SJCRH30 (cell line): ENCODE data around the gene ENTPD5. TPM values are rescaled to one million over a fixed set of nuclear protein-coding genes. Genes with fewer than 3 reads are reported as not detected.
A peak's percentile ranks its signal among the peaks of the same experiment; 100 is the strongest.
"Not testable (repeated sequence)": the region's sequence is repeated elsewhere in the genome, so short reads cannot be mapped to it uniquely, and the experiment has no call there.

ENCODE experiments used
- DNase-seq, 2 experiments: peaks; one replicate each; pipeline ENCODE4 v3.0.0-alpha.2; 2015 to 2020
- H3K27ac ChIP-seq: fragments of 250-450 bp; sonication (Bioruptor Pico); 2 replicates; pipeline ENCODE4 v1.5.1; 2020; ENCODE audit warnings: mild to moderate bottlenecking, moderate library complexity
- H3K27me3 ChIP-seq: fragments of 250-450 bp; sonication (Bioruptor Pico); 2 replicates; pipeline ENCODE4 v1.5.1; 2020; ENCODE audit warnings: mild to moderate bottlenecking, moderate library complexity
- H3K36me3 ChIP-seq: fragments of 250-450 bp; sonication (Bioruptor Pico); 2 replicates; pipeline ENCODE4 v1.5.1; 2020; ENCODE audit warnings: mild to moderate bottlenecking, moderate library complexity
- H3K4me1 ChIP-seq: fragments of 250-450 bp; sonication (Bioruptor Pico); 2 replicates; pipeline ENCODE4 v1.5.1; 2020; ENCODE audit warnings: mild to moderate bottlenecking, moderate library complexity
- H3K4me3 ChIP-seq: fragments of 250-450 bp; sonication (Bioruptor Pico); 2 replicates; pipeline ENCODE4 v1.5.1; 2020; ENCODE audit warnings: mild to moderate bottlenecking, moderate library complexity
- H3K9me3 ChIP-seq: fragments of 250-450 bp; sonication (Bioruptor Pico); replicated peaks from 2 replicates; pipeline ENCODE4 v1.5.1; 2020; ENCODE audit warnings: mild to moderate bottlenecking, moderate library complexity
- total RNA-seq: library from RNA; depleted of rRNA; stranded (reverse); fragments of >200 nt; shearing (Covaris generic); gene quantifications from 2 replicates; pipeline ENCODE4 v1.2.3, GENCODE V29; 2014

The ENTPD5 gene
- total RNA-seq, 1 experiment from 2014 or later = 8.4 TPM

GRCh38 chr14:73988656-73989055 is 30.4 kb downstream of the ENTPD5 start:
- not testable (repeated sequence) for H3K4me3 ChIP-seq, DNase-seq, H3K9me3 ChIP-seq, H3K36me3 ChIP-seq, H3K27ac ChIP-seq, H3K4me1 ChIP-seq, H3K27me3 ChIP-seq

DNA sequence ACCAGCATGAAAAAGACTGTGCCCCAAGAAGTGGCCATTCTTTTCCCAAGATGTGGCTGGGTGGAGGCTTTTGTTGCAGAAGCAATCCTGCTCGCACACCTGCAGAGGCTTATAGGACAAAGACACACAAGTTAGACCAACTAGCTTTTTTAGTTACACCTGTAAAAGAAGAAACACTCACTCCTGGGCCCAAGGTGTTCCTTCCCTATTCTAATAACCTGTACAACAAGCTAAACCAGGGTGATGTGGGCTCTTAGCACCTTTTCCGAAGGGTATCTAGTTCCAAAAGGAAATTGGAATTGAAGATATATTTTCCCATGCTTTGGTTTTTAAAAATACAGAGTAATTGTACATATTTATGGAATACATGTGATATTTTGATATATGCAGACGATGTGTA is 31.0 kb downstream of the ENTPD5 start:
- no peak for DNase-seq
- H3K4me3 ChIP-seq = no peak overlapping the region
- no peaks in the 10 kb centered on the region for H3K9me3 ChIP-seq
- H3K4me1 ChIP-seq = no peaks in the 10 kb centered on the region
- H3K36me3 ChIP-seq = peaks cover 2% of the 10 kb centered on the region; the same call in 1 of the 2 replicates
- no peaks in the 10 kb centered on the region for H3K27me3 ChIP-seq
- H3K27ac ChIP-seq = no peak overlapping the region

GRCh38 chr14:73977896-73978295 is 41.2 kb downstream of the ENTPD5 start:
- Histone ChIP-seq H3K4me1 (peaks cover 9% of the 10 kb centered on the region), H3K4me3 (no peak overlapping the region), H3K36me3 (no peaks in the 10 kb centered on the region), H3K27ac (no peak overlapping the region), H3K9me3 (no peaks in the 10 kb centered on the region), H3K27me3 (no peaks in the 10 kb centered on the region)
- DNase-seq = no peak

DNA sequence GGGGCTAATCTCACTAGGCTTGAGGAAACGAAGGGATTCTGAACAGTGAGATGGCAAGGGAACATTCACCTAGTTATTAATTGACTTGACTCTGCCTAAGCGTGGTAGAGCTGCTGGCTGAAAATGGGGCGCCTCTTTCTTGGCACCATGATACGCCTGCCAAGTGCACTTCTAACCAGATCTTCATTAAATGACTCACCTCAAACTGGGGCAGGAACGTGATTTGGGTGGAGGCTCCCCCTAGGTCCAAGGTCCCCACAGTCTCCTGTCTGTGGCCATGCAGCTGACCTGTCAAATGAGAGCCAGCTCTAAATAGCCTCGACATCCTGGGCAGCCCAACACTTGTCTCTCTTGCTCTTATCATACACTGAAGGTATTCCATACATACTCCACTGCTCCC is 43.0 kb downstream of the ENTPD5 start:
- no peak overlapping the region for H3K4me3 ChIP-seq
- no peak for DNase-seq

DNA sequence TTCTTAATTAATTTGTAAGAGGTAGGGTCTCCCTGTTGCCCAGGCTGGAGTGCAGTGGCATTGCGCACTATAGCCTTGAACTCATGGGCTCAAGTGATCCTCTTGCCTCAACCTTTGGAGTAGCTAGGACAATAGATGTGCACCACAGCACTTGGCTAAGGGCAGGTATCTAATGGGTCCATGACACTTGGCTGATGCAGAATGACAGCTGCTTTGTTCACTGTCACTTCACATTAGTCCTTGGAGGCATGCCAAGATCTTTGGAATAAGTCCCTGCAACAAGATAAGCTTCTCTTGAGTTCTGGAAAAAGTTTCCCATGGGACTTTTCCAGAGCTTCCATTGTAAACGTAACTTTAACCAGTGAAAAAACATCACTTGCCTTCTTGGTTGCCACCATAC is 45.6 kb downstream of the ENTPD5 start:
- DNase-seq = peak; percentile 72 to 90
- Histone ChIP-seq H3K4me3 (no peak overlapping the region), H3K9me3 (no peaks in the 10 kb centered on the region), H3K36me3 (no peaks in the 10 kb centered on the region), H3K4me1 (peaks cover 9% of the 10 kb centered on the region), H3K27ac (peak overlapping the region; percentile 14; the same call in 1 of the 2 replicates), H3K27me3 (no peaks in the 10 kb centered on the region)

More for the DNA sequence above, 43.0 kb downstream of the ENTPD5 start:
- no peaks in the 10 kb centered on the region for H3K36me3 ChIP-seq
- H3K27ac ChIP-seq = no peak overlapping the region
- H3K9me3 ChIP-seq = no peaks in the 10 kb centered on the region
- peaks cover 9% of the 10 kb centered on the region for H3K4me1 ChIP-seq
- H3K27me3 ChIP-seq = no peaks in the 10 kb centered on the region

DNA sequence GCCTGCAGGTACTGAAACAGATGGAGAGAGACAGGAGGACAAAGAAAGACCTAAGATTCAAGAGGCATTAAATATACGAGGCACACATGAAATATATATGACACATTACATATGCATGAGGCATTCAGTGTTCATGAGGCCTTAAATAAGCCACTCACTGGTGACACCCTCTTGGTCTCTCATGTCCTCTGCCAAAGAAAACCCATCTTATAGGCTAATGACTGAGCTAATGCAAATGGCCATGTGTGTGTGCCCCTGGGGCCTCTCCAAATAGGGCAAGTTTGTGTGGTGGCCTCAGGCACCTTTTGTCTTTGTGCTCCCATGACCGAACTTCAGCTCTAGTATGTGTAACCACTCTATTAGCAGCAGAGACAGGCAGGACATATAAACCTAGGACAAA is 50.2 kb downstream of the ENTPD5 start:
- no peak overlapping the region for H3K4me3 ChIP-seq
- H3K27ac ChIP-seq = no peak overlapping the region
- H3K4me1 ChIP-seq = peaks cover 8% of the 10 kb centered on the region
- DNase-seq = no peak
- no peaks in the 10 kb centered on the region for H3K9me3 ChIP-seq
- no peaks in the 10 kb centered on the region for H3K27me3 ChIP-seq
- H3K36me3 ChIP-seq = no peaks in the 10 kb centered on the region

- Histone ChIP-seq H3K9me3 (no peaks in the 10 kb centered on the region), H3K4me1 (peaks cover 9% of the 10 kb centered on the region), H3K36me3 (peaks cover 16% of the 10 kb centered on the region), H3K4me3 (no peak overlapping the region), H3K27ac (no peak overlapping the region), H3K27me3 (no peaks in the 10 kb centered on the region)
- DNase-seq = no peak
Observed at GRCh38 chr14:73965216-73965615, 53.9 kb downstream of the ENTPD5 start.

- H3K4me3 ChIP-seq = no peak overlapping the region
- H3K27ac ChIP-seq = no peak overlapping the region
- H3K36me3 ChIP-seq = peaks cover 24% of the 10 kb centered on the region
- H3K27me3 ChIP-seq = no peaks in the 10 kb centered on the region
- no peak for DNase-seq
- no peaks in the 10 kb centered on the region for H3K9me3 ChIP-seq
- H3K4me1 ChIP-seq = peaks cover 18% of the 10 kb centered on the region
Observed at GRCh38 chr14:73961192-73961591, 57.9 kb downstream of the ENTPD5 start.

DNA sequence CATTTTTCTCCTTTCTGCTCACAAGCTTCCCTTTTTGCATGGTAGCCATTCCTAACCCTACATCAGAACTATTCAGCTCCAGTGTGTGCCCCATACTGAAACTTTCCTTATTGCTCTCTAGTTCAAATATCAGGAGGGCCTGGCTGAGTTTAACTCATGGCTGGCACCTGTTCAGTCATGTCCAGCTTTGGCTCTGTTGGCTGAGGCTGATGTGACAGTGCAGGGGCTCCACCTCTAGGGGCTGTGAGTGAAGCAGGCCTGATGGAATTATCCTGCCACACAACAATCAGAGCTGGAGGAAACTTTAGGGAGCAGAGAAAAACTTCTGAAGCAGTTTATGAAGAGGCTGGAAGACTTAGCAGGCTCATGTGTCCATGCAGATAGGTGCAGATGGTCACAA is 60.5 kb downstream of the ENTPD5 start:
- H3K36me3 ChIP-seq = peaks cover 29% of the 10 kb centered on the region
- no peak overlapping the region for H3K4me3 ChIP-seq
- H3K27me3 ChIP-seq = no peaks in the 10 kb centered on the region
- peaks cover 18% of the 10 kb centered on the region for H3K4me1 ChIP-seq
- peak; percentile 70 to 83 for DNase-seq
- no peaks in the 10 kb centered on the region for H3K9me3 ChIP-seq
- 0 out of 2 replicates have a peak overlapping the region, but pooled peaks have one; percentile 26 for H3K27ac ChIP-seq

GRCh38 chr14:73955674-73956073 is 63.4 kb downstream of the ENTPD5 start:
- Histone ChIP-seq H3K9me3 (no peaks in the 10 kb centered on the region), H3K27me3 (no peaks in the 10 kb centered on the region), H3K4me3 (no peak overlapping the region), H3K36me3 (peaks cover 16% of the 10 kb centered on the region), H3K27ac (no peak overlapping the region), H3K4me1 (peaks cover 14% of the 10 kb centered on the region)
- no peak for DNase-seq

- peaks cover 6% of the 10 kb centered on the region for H3K4me1 ChIP-seq
- no peaks in the 10 kb centered on the region for H3K9me3 ChIP-seq
- H3K36me3 ChIP-seq = peaks cover 5% of the 10 kb centered on the region; the same call in 1 of the 2 replicates
- no peak overlapping the region for H3K27ac ChIP-seq
- no peak overlapping the region for H3K4me3 ChIP-seq
- DNase-seq = no peak
- no peaks in the 10 kb centered on the region for H3K27me3 ChIP-seq
Observed at GRCh38 chr14:73953731-73954130, 65.4 kb downstream of the ENTPD5 start.

- no peaks in the 10 kb centered on the region for H3K9me3 ChIP-seq
- H3K4me1 ChIP-seq = no peaks in the 10 kb centered on the region
- peaks cover 5% of the 10 kb centered on the region; the same call in 1 of the 2 replicates for H3K36me3 ChIP-seq
- H3K4me3 ChIP-seq = peak within 1 kb of the TSS; percentile 65
- peak within 1 kb of the TSS; percentile 74 for H3K27ac ChIP-seq
- H3K27me3 ChIP-seq = no peaks in the 10 kb centered on the region
- DNase-seq = peak; percentile 92 to 96
Observed at GRCh38 chr14:73949752-73950734, 69.0 kb downstream of the ENTPD5 start, which contains the start of the genes COQ6 and FAM161B. COQ6 (plus strand) TSS chr14:73950302; CDS start chr14:73950333, 31 bp downstream. FAM161B (minus strand) TSS chr14:73950094; CDS start chr14:73950026, 68 bp downstream.

DNA sequence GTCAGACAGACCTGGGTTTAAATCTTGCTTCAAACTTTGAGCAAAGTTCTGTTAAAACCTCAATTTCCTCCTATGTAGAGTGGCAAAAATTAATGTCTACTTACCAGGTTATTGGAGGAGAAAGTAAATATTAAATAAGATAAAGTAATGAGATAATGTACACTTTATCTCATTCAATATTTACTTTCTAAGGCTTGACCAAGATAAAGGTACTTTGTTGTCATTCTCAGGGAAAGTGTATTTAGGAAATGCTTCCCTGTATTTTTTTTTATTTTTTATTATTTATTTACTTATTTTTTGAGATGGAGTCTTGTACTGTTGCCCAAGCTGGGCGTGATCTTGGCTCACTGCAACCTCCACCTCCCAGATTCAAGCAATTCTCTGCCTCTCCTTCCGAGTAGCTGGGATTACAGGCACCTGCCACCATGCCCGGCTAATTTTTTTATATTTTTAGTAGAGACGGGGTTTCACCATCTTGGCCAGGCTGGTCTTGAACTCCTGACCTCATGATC is 73.9 kb downstream of the ENTPD5 start:
- H3K27ac ChIP-seq = no peak overlapping the region
- H3K4me3 ChIP-seq = no peak overlapping the region
- H3K4me1 ChIP-seq = no peaks in the 10 kb centered on the region
- no peaks in the 10 kb centered on the region for H3K27me3 ChIP-seq
- no peak for DNase-seq
- H3K9me3 ChIP-seq = no peaks in the 10 kb centered on the region
- H3K36me3 ChIP-seq = no peaks in the 10 kb centered on the region

- H3K4me1 ChIP-seq = no peaks in the 10 kb centered on the region
Observed at GRCh38 chr14:73944432-73945158, 74.5 kb downstream of the ENTPD5 start.

GRCh38 chr14:73943083-73943482 is 76.0 kb downstream of the ENTPD5 start:
- no peaks in the 10 kb centered on the region for H3K27me3 ChIP-seq
- H3K36me3 ChIP-seq = no peaks in the 10 kb centered on the region
- H3K4me3 ChIP-seq = no peak overlapping the region
- H3K9me3 ChIP-seq = no peaks in the 10 kb centered on the region
- DNase-seq = no peak
- H3K4me1 ChIP-seq = no peaks in the 10 kb centered on the region
- H3K27ac ChIP-seq = no peak overlapping the region

More at GRCh38 chr14:73944432-73945158, 74.5 kb downstream of the ENTPD5 start:
- Histone ChIP-seq H3K36me3 (no peaks in the 10 kb centered on the region), H3K27ac (no peak overlapping the region), H3K9me3 (no peaks in the 10 kb centered on the region), H3K27me3 (no peaks in the 10 kb centered on the region), H3K4me3 (no peak overlapping the region)
- no peak for DNase-seq
